GM19438 (cell line): Measurements from ENCODE around the gene MCTP1.

Experiments
- ATAC-seq: cut with Tn5 transposase; IDR thresholded peaks from one replicate; pipeline ENCODE4 v1.9.1; 2021; ENCODE audit warnings: low read depth; ENCODE audit not compliant: unreplicated experiment

Gene MCTP1

GRCh38 chr5:94745786-94746730 is 538.8 kb downstream of the MCTP1 start:
- ATAC-seq: no peak

DNA sequence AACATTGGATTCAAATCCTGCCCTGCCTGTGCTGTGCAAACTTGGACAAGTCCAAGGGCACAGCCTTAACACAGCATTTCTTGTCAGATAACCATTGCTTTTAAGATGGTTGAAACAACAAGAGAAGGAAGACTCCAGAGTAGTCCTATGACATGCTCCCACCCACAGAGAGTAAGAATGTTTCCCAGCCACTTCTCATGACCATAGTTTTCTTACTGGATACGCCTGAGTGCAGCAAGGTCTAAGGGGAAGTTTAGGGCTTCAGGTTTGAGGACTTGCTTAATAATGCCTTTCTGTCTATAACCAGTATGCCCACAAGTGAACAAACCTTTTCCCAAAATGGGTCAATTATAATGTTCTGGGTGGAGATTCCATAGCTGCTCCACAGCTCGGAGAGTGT is 540.0 kb downstream of the MCTP1 start:
- ATAC-seq: no peak

DNA sequence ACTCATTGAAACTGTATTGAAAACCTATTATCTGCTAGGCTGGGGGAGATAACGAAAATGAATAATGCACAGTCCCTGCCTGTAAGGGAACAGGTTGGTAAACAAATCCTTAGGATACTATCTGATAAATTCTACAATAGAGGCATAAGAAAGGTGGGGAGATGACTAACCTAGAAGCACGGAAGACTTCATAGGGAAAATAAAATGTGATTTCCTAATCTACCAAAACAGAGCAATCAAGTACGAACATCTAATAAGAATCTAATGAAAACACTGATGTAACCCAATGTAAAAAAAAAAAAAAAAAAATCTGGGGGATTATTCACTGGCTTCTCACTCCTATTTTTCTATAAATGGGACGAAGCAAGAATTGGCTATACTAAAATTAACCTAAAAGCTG is 542.0 kb downstream of the MCTP1 start:
- ATAC-seq: no peak

- no peak for ATAC-seq
Observed at GRCh38 chr5:94740286-94740685, 544.6 kb downstream of the MCTP1 start.

DNA sequence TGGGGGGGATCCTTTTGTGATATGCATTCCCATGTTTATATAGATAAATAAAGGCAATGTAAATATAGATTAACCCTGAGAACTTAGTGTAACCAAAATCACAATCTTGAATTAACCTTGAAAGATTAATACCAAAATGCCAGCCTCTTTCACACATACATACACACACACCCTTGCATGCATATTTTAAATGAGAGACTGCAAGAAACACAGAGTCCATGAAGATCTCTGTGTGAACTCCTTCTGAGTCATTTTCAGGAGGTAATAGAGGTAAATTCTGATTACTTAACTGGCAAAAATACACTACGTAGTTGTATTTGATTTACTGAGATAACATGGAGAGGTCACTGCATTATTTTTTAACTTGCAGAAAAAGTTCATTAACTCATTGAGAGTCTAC is 548.4 kb downstream of the MCTP1 start:
- ATAC-seq: no peak

- ATAC-seq: no peak
Observed at GRCh38 chr5:94731471-94731870, 553.4 kb downstream of the MCTP1 start.

GRCh38 chr5:94725142-94725541 is 559.8 kb downstream of the MCTP1 start:
- ATAC-seq: no peak

GRCh38 chr5:94715768-94716167 is 569.1 kb downstream of the MCTP1 start:
- ATAC-seq: no peak

DNA sequence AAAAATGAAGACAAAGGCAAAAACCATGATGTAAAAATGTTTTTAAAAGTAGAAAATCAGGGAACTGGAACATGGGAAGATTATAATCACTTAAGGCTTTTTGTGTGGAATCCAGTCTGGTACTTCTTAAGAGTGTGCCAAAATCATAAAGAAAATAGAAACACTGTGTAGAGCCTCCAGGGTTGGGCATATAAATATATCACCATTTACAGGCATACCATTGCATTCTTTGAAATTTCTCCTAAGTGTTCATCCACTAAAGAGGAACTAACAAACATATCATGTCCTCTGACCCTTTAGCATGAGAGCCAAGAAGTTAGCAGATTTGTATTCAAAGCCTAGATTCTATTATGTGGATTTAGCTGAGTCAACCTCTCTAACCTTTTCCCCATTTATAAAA is 573.1 kb downstream of the MCTP1 start:
- no peak for ATAC-seq

- no peak for ATAC-seq
Observed at GRCh38 chr5:94709277-94709676, 575.6 kb downstream of the MCTP1 start.

DNA sequence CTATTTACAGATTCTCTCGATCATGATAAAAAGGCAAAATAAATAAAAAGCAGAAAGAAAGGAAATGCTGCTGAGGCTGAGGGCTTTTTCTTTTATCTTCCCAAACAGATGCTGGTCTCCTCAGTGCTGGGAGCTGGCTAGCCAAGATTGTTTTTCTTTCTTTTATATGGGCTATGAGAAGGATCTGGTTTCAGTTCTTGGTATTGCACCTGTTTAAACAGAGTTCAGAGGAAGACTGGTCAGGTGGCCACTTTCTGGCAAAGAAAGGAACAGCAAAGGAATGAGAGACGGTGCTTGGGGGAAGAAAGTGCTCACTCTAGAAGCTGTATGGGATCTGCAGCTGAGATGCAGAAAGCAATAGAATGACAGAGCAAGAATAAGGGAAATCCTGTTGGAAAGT is 577.5 kb downstream of the MCTP1 start:
- peak; percentile 54 for ATAC-seq

GRCh38 chr5:94705427-94705826 is 579.5 kb downstream of the MCTP1 start:
- ATAC-seq: no peak

DNA sequence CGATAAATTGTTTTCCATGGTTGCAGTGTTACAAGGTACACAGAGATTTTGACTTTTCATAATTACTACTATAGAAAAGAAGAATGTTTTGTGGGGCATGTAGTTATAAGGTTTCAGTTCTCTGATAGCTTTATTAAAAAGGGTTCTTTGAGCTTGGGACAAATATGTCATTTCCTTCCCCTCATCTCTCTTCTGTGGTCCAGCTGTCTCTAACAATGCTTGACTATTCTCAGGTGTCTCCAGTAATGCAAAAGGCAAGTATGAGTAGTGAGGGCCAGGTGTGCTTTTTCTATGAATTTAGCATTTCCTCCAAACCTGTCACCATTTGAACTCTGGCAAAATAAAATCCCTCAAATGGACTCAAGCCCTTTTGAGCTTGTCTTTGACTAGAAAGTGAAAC is 582.2 kb downstream of the MCTP1 start:
- ATAC-seq: peak; percentile 53

DNA sequence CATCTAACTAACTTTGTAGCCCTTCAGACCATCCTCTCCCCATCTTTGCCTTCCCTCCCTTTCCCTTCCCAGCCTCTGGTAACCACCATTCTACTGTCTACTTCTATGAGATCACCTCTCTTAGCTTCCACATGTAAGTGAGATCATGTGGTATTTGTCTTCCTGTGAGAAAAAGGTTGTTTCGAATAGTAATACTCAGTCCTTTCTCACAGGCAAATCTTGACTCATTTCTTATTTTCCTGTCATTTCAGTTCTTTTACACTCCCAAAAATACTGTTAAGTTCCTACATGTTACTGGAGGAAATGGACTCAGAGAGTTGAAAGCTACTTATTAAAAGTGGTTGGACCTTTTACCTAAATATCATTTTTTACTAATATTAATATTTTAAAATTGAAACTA is 584.3 kb downstream of the MCTP1 start:
- peak; percentile 67 for ATAC-seq

DNA sequence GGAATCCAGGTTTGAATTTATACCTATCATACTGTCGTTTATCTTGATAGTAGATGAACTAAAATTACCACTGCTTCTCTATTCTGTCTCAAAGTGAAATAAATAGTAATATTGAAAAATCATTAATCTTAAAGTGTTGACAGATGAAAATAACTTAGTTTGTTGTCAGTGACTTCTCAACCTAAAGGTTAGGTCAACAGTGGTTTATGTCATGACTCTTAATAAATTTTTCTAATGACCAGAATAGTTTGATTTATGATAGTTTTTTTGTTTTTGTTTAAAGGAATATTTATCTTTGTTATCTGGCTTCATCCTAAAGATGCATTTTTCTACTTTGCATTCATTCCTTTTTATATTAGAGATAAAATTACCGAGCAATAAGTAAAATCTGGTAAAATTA is 585.3 kb downstream of the MCTP1 start:
- no peak for ATAC-seq

DNA sequence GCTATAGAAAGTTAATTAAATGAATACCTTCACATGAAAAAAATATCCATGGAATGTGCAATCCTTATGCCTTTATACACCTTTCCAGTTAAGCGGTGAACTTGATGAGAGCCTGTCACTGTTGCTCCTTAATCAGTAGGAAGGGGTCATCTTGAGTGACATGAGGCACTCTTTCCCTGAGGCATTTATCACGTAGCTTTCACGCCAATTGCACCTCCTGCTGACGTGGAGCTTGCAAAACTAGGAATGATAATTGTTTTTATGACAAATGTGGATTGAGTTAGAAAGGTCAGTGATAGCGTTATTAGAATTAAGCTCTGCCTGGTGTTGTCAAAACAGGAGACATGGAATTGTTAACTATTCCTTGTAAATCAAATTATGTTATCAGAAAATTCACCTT is 586.7 kb downstream of the MCTP1 start:
- no peak for ATAC-seq

GRCh38 chr5:94694671-94695070 is 590.2 kb downstream of the MCTP1 start:
- no peak for ATAC-seq

DNA sequence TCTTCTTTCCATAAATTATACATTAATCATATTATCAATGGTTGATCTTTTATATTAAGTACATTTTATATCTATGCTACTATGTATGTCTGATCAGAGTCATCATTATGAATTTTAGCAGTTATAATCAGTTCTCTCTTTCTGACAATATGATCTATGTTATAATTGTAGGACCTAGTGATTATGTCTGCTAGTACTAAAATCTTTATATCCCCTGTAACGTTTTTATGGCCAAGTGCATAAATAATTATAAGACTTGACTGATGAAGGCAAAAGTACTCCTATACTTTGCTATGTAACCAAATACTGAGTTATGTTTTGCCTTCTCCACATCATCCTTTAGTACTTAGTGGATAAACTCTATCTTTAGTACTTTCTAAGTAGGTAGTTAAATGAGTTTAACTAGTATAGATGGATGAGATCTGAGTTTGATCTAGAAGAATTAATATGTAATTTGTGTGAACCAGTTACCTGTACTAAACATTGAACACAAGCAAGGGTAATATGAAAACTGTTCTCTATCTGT is 591.0 kb downstream of the MCTP1 start:
- no peak for ATAC-seq

DNA sequence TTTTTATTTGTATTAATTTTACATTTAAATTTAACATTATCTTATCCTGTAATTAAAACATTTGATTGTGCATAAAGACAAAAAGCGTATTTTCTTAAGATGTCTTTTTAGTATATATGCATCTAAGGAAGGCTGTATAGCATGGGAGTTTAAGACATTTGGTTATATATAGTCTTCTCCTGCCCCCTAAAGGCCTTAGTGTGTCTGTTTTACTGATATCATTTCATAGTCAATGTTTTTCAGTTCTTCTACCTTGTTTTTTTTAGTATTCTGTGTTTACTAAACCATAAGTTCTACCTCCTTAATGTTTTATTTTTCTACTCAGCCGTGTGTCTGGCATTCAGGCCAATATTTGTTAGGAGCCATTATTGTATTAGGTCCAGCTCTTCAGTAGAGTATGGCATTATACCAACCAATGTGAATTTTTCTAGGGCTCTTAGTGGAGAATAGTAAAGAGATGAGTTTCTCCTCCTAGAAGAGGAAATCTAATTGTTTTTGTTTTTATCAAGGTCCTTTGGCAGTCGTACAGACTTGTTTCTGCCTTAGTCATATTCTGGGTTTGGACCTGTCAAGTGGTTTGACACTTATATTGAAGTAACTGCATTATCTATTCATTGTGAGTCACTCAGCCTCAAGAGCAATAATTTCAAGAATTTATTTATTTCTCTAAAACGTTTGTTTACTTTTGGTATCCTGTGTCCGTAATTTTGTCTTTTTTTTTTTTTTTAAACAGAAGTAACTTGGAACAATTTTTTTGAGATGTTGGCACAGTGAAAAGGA is 591.7 kb downstream of the MCTP1 start:
- ATAC-seq: no peak

- no peak for ATAC-seq
Observed at GRCh38 chr5:94692581-94692980, 592.3 kb downstream of the MCTP1 start.

- no peak for ATAC-seq
Observed at GRCh38 chr5:94691949-94692348, 592.9 kb downstream of the MCTP1 start.
